ENCODE data around the gene ALDOC. TPM values are rescaled to one million over a fixed set of nuclear protein-coding genes. Genes with fewer than 3 reads are reported as not detected.

ALDOC gene
- polyA plus RNA-seq, 1 of the 3 experiments (the other 2 are of a cell fraction): 10.3 TPM

DNA sequence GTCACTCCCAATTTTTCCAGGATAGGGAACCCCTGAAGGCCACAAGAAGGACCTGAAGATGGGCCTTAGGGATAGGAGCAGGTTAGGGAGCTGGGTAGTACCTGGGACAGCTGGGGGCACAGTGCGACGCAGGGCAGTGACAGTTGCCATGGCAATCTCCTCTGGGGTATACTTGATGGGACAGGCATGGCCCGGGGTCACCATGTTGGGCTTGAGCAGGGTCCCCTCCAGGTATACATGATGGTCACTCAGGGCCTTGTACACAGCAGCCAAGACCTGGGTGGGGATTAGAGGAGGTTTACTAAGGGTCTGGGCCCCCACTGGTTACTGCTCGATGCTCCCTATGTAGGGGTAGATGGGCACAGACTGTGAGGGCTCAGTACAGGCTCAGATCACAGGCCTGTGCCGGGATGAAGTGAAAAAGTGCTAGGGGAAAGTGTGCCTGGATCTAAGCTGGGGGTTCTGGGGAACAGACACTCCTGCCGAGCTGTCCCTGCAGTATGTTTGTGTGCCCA, 2.7 kb downstream of the ALDOC start:
- WGBS (ENCODE audit: low lambda C conversion rate): 97% methylated on average over 3 of the region's 6 CpGs
- H3F3A ChIP-seq (replicated peaks; ENCODE audit: insufficient read depth): peaks cover 13% of the 10 kb centered on the region
- no peaks in the 10 kb centered on the region for H3K9me3 ChIP-seq
- CTCF ChIA-PET: interaction anchor here (0.7 to 3.1 kb wide), 6 partner anchors 15 to 79 kb away, joined by 3 to 13 read pairs (median 3); no protein-coding TSS in a partner anchor
- TF ChIP-seq, protein P1, sequence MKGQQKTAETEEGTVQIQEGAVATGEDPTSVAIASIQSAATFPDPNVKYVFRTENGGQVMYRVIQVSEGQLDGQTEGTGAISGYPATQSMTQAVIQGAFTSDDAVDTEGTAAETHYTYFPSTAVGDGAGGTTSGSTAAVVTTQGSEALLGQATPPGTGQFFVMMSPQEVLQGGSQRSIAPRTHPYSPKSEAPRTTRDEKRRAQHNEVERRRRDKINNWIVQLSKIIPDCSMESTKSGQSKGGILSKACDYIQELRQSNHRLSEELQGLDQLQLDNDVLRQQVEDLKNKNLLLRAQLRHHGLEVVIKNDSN (IDR thresholded peaks at IDR 0.05; ENCODE audit: borderline replicate concordance, low read depth): no peak
- TF ChIP-seq FOXJ3 (CRISPR knock-in tag; IDR thresholded peaks at IDR 0.05) (no peak), TEAD4 (IDR thresholded peaks at IDR 0.05; ENCODE audit: borderline replicate concordance, insufficient read depth) (no peak), RCOR1 (IDR thresholded peaks at IDR 0.05; ENCODE audit: low read length) (no peak), MEF2A (IDR thresholded peaks at IDR 0.05; ENCODE audit: borderline replicate concordance, low read depth) (no peak)
- peaks cover 4 to 38% of the 10 kb centered on the region in 2 experiments; a peak in 3 of 4 replicates for H3K4me1 ChIP-seq (ENCODE audit: control insufficient read depth in 1 of 2, insufficient read depth in 2 of 2, low read depth in 1 of 2, low read length in 1 of 2)
- H2AFZ ChIP-seq (ENCODE audit: low read depth): no peak overlapping the region
- peaks cover 9 to 19% of the 10 kb centered on the region in 2 experiments for H3K36me3 ChIP-seq (replicated peaks in 1 of 2; ENCODE audit: control insufficient read depth in 1 of 2, insufficient read depth in 2 of 2, low read length in 1 of 2)
- H3K9ac ChIP-seq: no peak overlapping the region
- H3K27ac ChIP-seq (ENCODE audit: low read depth in 2 of 2, low read length in 1 of 2): no peak overlapping the region; a peak in 1 of 4 replicates
- H3K4me2 ChIP-seq: no peak overlapping the region
- H3K9me2 ChIP-seq: no peaks in the 10 kb centered on the region
- peaks cover 17% of the 10 kb centered on the region for H3K79me2 ChIP-seq (ENCODE audit: insufficient read depth)
- DNase-seq: no peak
- POLR2A ChIA-PET: interaction anchor here (1.6 kb wide), 1 partner anchor 169 kb away, joined by 3 read pairs; no protein-coding TSS in a partner anchor
- no peak overlapping the region for H3K4me3 ChIP-seq (ENCODE audit: low read depth in 2 of 2, low read length in 1 of 2)
- H3K27me3 ChIP-seq (ENCODE audit: insufficient read depth): no peaks in the 10 kb centered on the region
- no peaks in the 10 kb centered on the region for H4K20me1 ChIP-seq (ENCODE audit: insufficient read depth)

DNA sequence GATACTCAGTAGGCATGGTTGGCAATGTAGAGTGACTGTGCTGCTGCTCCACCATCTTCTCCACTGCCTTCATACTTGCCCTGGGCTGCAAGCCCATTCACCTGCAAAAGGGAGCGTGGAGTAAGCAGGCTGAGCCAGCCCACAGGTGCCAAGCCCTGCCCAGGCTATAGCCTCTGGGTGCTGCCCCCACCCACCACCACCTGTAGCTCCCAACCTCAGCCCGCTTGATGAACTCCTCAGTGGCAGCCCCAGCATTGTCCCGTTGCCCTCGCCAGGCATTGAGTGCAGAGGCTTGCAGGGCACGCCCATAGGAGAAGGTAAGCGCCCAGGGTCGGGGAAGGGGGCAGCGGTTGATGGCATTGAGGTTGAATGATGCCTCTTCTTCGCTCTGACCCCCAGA, 3.2 kb downstream of the ALDOC start:
- Histone ChIP-seq H3K9me3 (no peaks in the 10 kb centered on the region), H4K20me1 (ENCODE audit: insufficient read depth) (no peaks in the 10 kb centered on the region), H3K9ac (no peak overlapping the region), H3K27me3 (ENCODE audit: insufficient read depth) (no peaks in the 10 kb centered on the region), H3K4me2 (no peak overlapping the region), H3F3A (replicated peaks; ENCODE audit: insufficient read depth) (peaks cover 13% of the 10 kb centered on the region), H3K79me2 (ENCODE audit: insufficient read depth) (peaks cover 20% of the 10 kb centered on the region), H3K4me3 (ENCODE audit: low read depth in 2 of 2, low read length in 1 of 2) (no peak overlapping the region), H3K36me3 (replicated peaks in 1 of 2; ENCODE audit: control insufficient read depth in 1 of 2, insufficient read depth in 2 of 2, low read length in 1 of 2) (peaks cover 7 to 14% of the 10 kb centered on the region in 2 experiments), H3K9me2 (no peaks in the 10 kb centered on the region), H3K4me1 (ENCODE audit: control insufficient read depth in 1 of 2, insufficient read depth in 2 of 2, low read depth in 1 of 2, low read length in 1 of 2) (peaks cover 4 to 38% of the 10 kb centered on the region in 2 experiments; a peak in 3 of 4 replicates), H3K27ac (ENCODE audit: low read depth in 2 of 2, low read length in 1 of 2) (no peak overlapping the region), H2AFZ (ENCODE audit: low read depth) (no peak overlapping the region)
- POLR2A ChIA-PET: no interaction called here
- WGBS (ENCODE audit: low lambda C conversion rate): 94% methylated on average over 8 of the region's 9 CpGs
- TF ChIP-seq, protein P2, sequence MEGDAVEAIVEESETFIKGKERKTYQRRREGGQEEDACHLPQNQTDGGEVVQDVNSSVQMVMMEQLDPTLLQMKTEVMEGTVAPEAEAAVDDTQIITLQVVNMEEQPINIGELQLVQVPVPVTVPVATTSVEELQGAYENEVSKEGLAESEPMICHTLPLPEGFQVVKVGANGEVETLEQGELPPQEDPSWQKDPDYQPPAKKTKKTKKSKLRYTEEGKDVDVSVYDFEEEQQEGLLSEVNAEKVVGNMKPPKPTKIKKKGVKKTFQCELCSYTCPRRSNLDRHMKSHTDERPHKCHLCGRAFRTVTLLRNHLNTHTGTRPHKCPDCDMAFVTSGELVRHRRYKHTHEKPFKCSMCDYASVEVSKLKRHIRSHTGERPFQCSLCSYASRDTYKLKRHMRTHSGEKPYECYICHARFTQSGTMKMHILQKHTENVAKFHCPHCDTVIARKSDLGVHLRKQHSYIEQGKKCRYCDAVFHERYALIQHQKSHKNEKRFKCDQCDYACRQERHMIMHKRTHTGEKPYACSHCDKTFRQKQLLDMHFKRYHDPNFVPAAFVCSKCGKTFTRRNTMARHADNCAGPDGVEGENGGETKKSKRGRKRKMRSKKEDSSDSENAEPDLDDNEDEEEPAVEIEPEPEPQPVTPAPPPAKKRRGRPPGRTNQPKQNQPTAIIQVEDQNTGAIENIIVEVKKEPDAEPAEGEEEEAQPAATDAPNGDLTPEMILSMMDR (IDR thresholded peaks at IDR 0.05): no peak
- no peak for TF ChIP-seq FOSL2 (IDR thresholded peaks at IDR 0.05; ENCODE audit: borderline replicate concordance, low read depth)
- no peak for TF ChIP-seq NRF1 (IDR thresholded peaks at IDR 0.05; ENCODE audit: low read depth, low read length)
- TF ChIP-seq JUND (IDR thresholded peaks at IDR 0.05): no peak
- TF ChIP-seq RXRA (IDR thresholded peaks at IDR 0.05; ENCODE audit: borderline replicate concordance, low read depth): no peak
- TF ChIP-seq TAF1 (IDR thresholded peaks at IDR 0.05; ENCODE audit: borderline replicate concordance, low read depth, low read length): no peak
- TF ChIP-seq, protein P3, sequence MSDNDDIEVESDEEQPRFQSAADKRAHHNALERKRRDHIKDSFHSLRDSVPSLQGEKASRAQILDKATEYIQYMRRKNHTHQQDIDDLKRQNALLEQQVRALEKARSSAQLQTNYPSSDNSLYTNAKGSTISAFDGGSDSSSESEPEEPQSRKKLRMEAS (IDR thresholded peaks at IDR 0.05; ENCODE audit: low read depth): no peak
- TF ChIP-seq TCF12 (IDR thresholded peaks at IDR 0.05): no peak
- no peak for TF ChIP-seq RFX5 (IDR thresholded peaks at IDR 0.05; ENCODE audit: low read length)
- no peak for TF ChIP-seq MXI1 (IDR thresholded peaks at IDR 0.05; ENCODE audit: low read depth, low read length)
- TF ChIP-seq EP300 (IDR thresholded peaks at IDR 0.05; ENCODE audit: borderline replicate concordance in 1 of 2, low read depth in 1 of 2, low read length in 1 of 2): no peak
- TF ChIP-seq SIN3A (IDR thresholded peaks at IDR 0.05; ENCODE audit: borderline replicate concordance, low read depth, low read length): no peak
- TF ChIP-seq CHD2 (IDR thresholded peaks at IDR 0.05; ENCODE audit: low read length, partially characterized antibody): no peak
- TF ChIP-seq, protein P1 (IDR thresholded peaks at IDR 0.05; ENCODE audit: borderline replicate concordance, low read depth): no peak
- no peak for TF ChIP-seq FOXJ3 (CRISPR knock-in tag; IDR thresholded peaks at IDR 0.05)
- no peak for TF ChIP-seq RCOR1 (IDR thresholded peaks at IDR 0.05; ENCODE audit: low read length)
- no peak for TF ChIP-seq ELF1 (IDR thresholded peaks at IDR 0.05)
- TF ChIP-seq RAD21 (IDR thresholded peaks at IDR 0.05; ENCODE audit: low read length): no peak
- CTCF ChIA-PET: interaction anchor here (0.6 to 3.1 kb wide), 4 partner anchors 23 to 40 kb away, joined by 3 to 13 read pairs (median 4); no protein-coding TSS in a partner anchor
- DNase-seq: no peak

Data from SK-N-SH (cell line).